GM12878 (cell line): ENCODE results near the gene PDE3B. TPM values are rescaled to one million over a fixed set of nuclear protein-coding genes. Genes with fewer than 3 reads are reported as not detected.

Experiments used
- ATAC-seq: fragments of 200-7000 bp; cut with Tn5 transposase; 3 replicates; pipeline ENCODE4 v1.9.1; 2020; ENCODE audit warnings: mild to moderate bottlenecking, moderate library complexity
- BruUV-seq: library from RNA; stranded (reverse); fragments of 400-500 nt; replicated peaks from 2 replicates; lab custom pipeline; 2021; lab: Mats Ljungman, UMichigan
- CTCF ChIA-PET: fragments of 300-600 bp; sonication (Branson Sonifier 250); formaldehyde crosslinking; extraction: SDS; loops from one replicate; lab custom pipeline; 2021; ENCODE audit warnings: inconsistent platforms; lab: Yijun Ruan, JAX
- POLR2A ChIA-PET: fragments of 350-600 bp; formaldehyde crosslinking; extraction: SDS; loops from one replicate; lab custom pipeline; 2021; ENCODE audit warnings: inconsistent platforms; lab: Charles Lee
- RAD21 ChIA-PET: fragments of 300-600 bp; sonication (Branson Sonifier 250); formaldehyde crosslinking; loops from one replicate; lab custom pipeline; 2023; ENCODE audit warnings: antibody characterized with exemption; ENCODE audit not compliant: unreplicated experiment; lab: Charles Lee
- SMC1A ChIA-PET: fragments of 300-600 bp; sonication (Branson Sonifier 250); formaldehyde crosslinking; loops from one replicate; lab custom pipeline; 2023; ENCODE audit not compliant: unreplicated experiment, uncharacterized antibody; lab: Charles Lee
- DNase-seq: peaks from one replicate; pipeline ENCODE4 v3.0.0-alpha.2; 2011; ENCODE audit warnings: low read depth, low spot score
- FAIRE-seq: peaks from 3 replicates; lab custom pipeline; 2011; peaks lifted over from hg19 to GRCh38; lab: Jason Lieb, UNC
- H2AFZ ChIP-seq: 2 replicates; pipeline ENCODE4 v1.6.0; 2011; ENCODE audit warnings: low read depth, low read length, control low read depth; ENCODE audit not compliant: control insufficient read depth
- H3K27ac ChIP-seq: 2 replicates; pipeline ENCODE4 v1.5.1; 2011; ENCODE audit warnings: control low read depth; ENCODE audit not compliant: control insufficient read depth, insufficient read depth
- H3K27me3 ChIP-seq, 2 experiments: replicated peaks in 1 of 2; 2 replicates each; pipeline versions ENCODE4 v1.6.0 to v1.6.1; 2011; ENCODE audit warnings: low read length in 1 of 2; ENCODE audit not compliant: control insufficient read depth in 2 of 2, insufficient read depth in 2 of 2
- H3K36me3 ChIP-seq, 2 experiments: 2 replicates each; pipeline ENCODE4 v1.5.1; 2011; ENCODE audit warnings: low read length in 1 of 2; ENCODE audit not compliant: control insufficient read depth in 2 of 2, insufficient read depth in 2 of 2
- H3K4me1 ChIP-seq: 2 replicates; pipeline ENCODE4 v1.6.1; 2011; ENCODE audit warnings: mild to moderate bottlenecking, low read length, moderate library complexity, mixed read lengths; ENCODE audit not compliant: control insufficient read depth, insufficient read depth
- H3K4me2 ChIP-seq: 2 replicates; pipeline ENCODE4 v1.6.0; 2011; ENCODE audit warnings: control low read depth; ENCODE audit not compliant: control insufficient read depth, insufficient read depth
- H3K4me3 ChIP-seq: fragments of 200-600 bp; sonication (generic); 2 replicates; pipeline ENCODE4 v1.5.1; 2016
- H3K79me2 ChIP-seq: 2 replicates; pipeline ENCODE4 v1.6.0; 2011; ENCODE audit warnings: low read length; ENCODE audit not compliant: control insufficient read depth, insufficient read depth
- H3K9ac ChIP-seq: 2 replicates; pipeline ENCODE4 v1.8.0; 2011; ENCODE audit warnings: low read length, control low read depth, mixed read lengths; ENCODE audit not compliant: control insufficient read depth, insufficient read depth
- H3K9me3 ChIP-seq: replicated peaks from 3 replicates; pipeline ENCODE4 v1.5.1; 2011; ENCODE audit warnings: mild to moderate bottlenecking, low read length; ENCODE audit not compliant: control insufficient read depth, insufficient read depth
- H4K20me1 ChIP-seq: 2 replicates; pipeline ENCODE4 v1.6.0; 2011; ENCODE audit not compliant: control insufficient read depth, insufficient read depth
- ATF7 ChIP-seq: fragments of 450-650 bp; IDR thresholded peaks from 2 replicates; pipeline ENCODE4 v1.6.1; 2016; ENCODE audit warnings: low read depth, mild to moderate bottlenecking
- CBFB ChIP-seq: IDR thresholded peaks from 2 replicates; pipeline ENCODE4 v1.6.1; 2016; ENCODE audit warnings: antibody characterized with exemption, low read depth
- CBX3 ChIP-seq: fragments of 200-600 bp; sonication (generic); IDR thresholded peaks from 2 replicates; pipeline ENCODE4 v1.6.1; 2016; ENCODE audit warnings: low read depth, borderline replicate concordance
- CBX5 ChIP-seq: sonication (generic); IDR thresholded peaks from 2 replicates; pipeline ENCODE4 v1.6.1; 2016; ENCODE audit warnings: low read depth, moderate library complexity, mild to moderate bottlenecking, inconsistent platforms
- CHD1 ChIP-seq: IDR thresholded peaks from 2 replicates; pipeline ENCODE4 v1.6.1; 2012; ENCODE audit warnings: low read depth, low read length, improper control_type of control experiment
- CHD4 ChIP-seq: fragments of 200-600 bp; sonication (generic); IDR thresholded peaks from 2 replicates; pipeline ENCODE4 v1.6.1; 2016; ENCODE audit warnings: mild to moderate bottlenecking
- CREB1 ChIP-seq: IDR thresholded peaks from 2 replicates; pipeline ENCODE4 v1.6.1; 2012; ENCODE audit warnings: low read depth, mild to moderate bottlenecking, inconsistent platforms
- HDAC2 ChIP-seq: fragments of 200-600 bp; sonication (generic); IDR thresholded peaks from 2 replicates; pipeline ENCODE4 v1.6.1; 2017
- HDGF ChIP-seq: fragments of 450-650 bp; IDR thresholded peaks from 2 replicates; pipeline ENCODE4 v1.6.1; 2016; ENCODE audit warnings: antibody characterized with exemption
- IKZF2 ChIP-seq, 2 experiments: fragments of 450-650 bp; IDR thresholded peaks; 2 replicates each; pipeline ENCODE4 v1.6.1; 2017; ENCODE audit warnings: mild to moderate bottlenecking in 2 of 2, moderate library complexity in 2 of 2
- MEF2A ChIP-seq: IDR thresholded peaks from 2 replicates; pipeline ENCODE4 v1.6.1; 2011; ENCODE audit warnings: low read depth, mild to moderate bottlenecking, low read length, moderate library complexity; ENCODE audit not compliant: insufficient read depth
- MEF2B ChIP-seq: fragments of 450-650 bp; IDR thresholded peaks from 2 replicates; pipeline ENCODE4 v1.6.1; 2018; ENCODE audit warnings: mild to moderate bottlenecking, moderate library complexity; ENCODE audit not compliant: partially characterized antibody, poor library complexity, severe bottlenecking
- MYB ChIP-seq: fragments of 150-350 bp; IDR thresholded peaks from 2 replicates; pipeline ENCODE4 v1.6.1; 2014; ENCODE audit warnings: mild to moderate bottlenecking, low read depth, low read length, borderline replicate concordance
- POLR2A ChIP-seq: IDR thresholded peaks from 2 replicates; pipeline ENCODE4 v1.6.1; 2011; ENCODE audit warnings: low read depth, mild to moderate bottlenecking, low read length
- POU2F2 ChIP-seq: IDR thresholded peaks from 3 replicates; pipeline ENCODE4 v1.6.1; 2011; ENCODE audit warnings: low read depth, mild to moderate bottlenecking, low read length, borderline replicate concordance
- RB1 ChIP-seq: fragments of 450-650 bp; formaldehyde crosslinking; IDR thresholded peaks from 2 replicates; pipeline ENCODE4 v1.6.1; 2017; ENCODE audit warnings: mild to moderate bottlenecking, borderline replicate concordance
- SIX5 ChIP-seq: IDR thresholded peaks from 2 replicates; pipeline ENCODE4 v1.6.1; 2011; ENCODE audit warnings: mild to moderate bottlenecking, low read depth, low read length, moderate library complexity; ENCODE audit not compliant: severe bottlenecking
- STAT1 ChIP-seq: fragments of 450-650 bp; conservative IDR thresholded peaks from 2 replicates; pipeline ENCODE4 v1.6.1; 2014; ENCODE audit warnings: antibody characterized with exemption, mild to moderate bottlenecking
- ZNF384 ChIP-seq: IDR thresholded peaks from 2 replicates; pipeline ENCODE4 v1.6.1; 2012; ENCODE audit warnings: low read depth, mild to moderate bottlenecking, low read length, improper control_type of control experiment, borderline replicate concordance
- WGBS: methylation state at CpG from one replicate; pipeline ENCODE4 v1.1.6; 2016; ENCODE audit warnings: low lambda C conversion rate; ENCODE audit not compliant: insufficient replicate concordance, insufficient coverage; ENCODE audit errors: missing lambda C conversion rate; 5-methylcytosine and 5-hydroxymethylcytosine counted together
- in situ Hi-C: fragments of 300-500 bp; cut with MboI; formaldehyde crosslinking; loops from 9 replicates; pipeline ENCODE4 v1.14.3; 2018; ENCODE audit warnings: mixed read lengths
- intact Hi-C: fragments of 100-400 bp; cut with micrococcal nuclease; formaldehyde crosslinking; loops from one replicate; pipeline ENCODE4 v1.14.2; 2022; ENCODE audit not compliant: unreplicated experiment
- polyA plus RNA-seq, 11 experiments: library from polyadenylated mRNA; depleted of rRNA in 4 of 11; unstranded in 6 of 11; stranded (reverse) in 5 of 11; fragments of >200 nt; fragmentation: Nextera tagmentation in 4 of 11; fragmentation: Illumina TruSeq in 1 of 11; extraction: Ambion mirVana in 4 of 11; extraction: Trizol in 1 of 11; gene quantifications; 1 replicate in 1 of 11; 2 replicates in 10 of 11; pipeline versions ENCODE4 v1.2.1 to v1.2.3, GENCODE V29; 2011 to 2016; ENCODE audit warnings: inconsistent platforms in 2 of 11, missing spikeins in 2 of 11, low read depth in 1 of 11
- total RNA-seq, 4 experiments: library from RNA; depleted of rRNA in 3 of 4; stranded (reverse); fragments of >200 nt in 3 of 4; fragmentation: Illumina TruSeq in 1 of 4; extraction: Trizol in 1 of 4; gene quantifications; 2 replicates each; pipeline versions ENCODE4 v1.2.1 to v1.2.3, GENCODE V29; 2013 to 2021
- TF ChIP-seq, protein P1 (sequence below): fragments of 150-350 bp; IDR thresholded peaks from 2 replicates; pipeline ENCODE4 v1.6.1; 2014; ENCODE audit warnings: mild to moderate bottlenecking, low read depth, low read length

PDE3B gene
- total and polyA plus RNA-seq, 10 of the 15 experiments (the other 5 are each of a cell fraction or from before 2014, with no cell fraction given): 0.04 to 3.1 (median 1.9) TPM

DNA sequence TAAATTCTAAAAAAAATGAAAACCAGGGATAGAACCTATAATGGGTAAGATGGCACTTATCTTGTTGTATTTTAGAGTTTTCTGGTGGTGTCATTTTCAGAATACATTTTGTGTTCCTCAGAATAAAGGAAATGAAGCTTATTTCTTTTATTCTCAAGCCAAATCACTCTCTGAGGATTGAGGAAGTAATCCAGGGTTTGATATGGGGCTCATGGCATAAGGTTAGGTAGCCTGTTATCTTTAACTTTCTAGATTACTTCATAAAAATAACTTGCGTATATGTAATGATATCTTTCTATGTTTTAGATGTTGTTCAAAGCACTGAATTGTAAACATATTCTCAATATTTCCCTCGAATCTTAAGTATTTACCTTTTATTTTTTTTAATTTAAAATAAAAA is 33.5 kb downstream of the PDE3B start:
- BruUV-seq: no TSS peak
- no peak for TF ChIP-seq CBX3
- TF ChIP-seq ZNF384: no peak
- TF ChIP-seq, protein P1, sequence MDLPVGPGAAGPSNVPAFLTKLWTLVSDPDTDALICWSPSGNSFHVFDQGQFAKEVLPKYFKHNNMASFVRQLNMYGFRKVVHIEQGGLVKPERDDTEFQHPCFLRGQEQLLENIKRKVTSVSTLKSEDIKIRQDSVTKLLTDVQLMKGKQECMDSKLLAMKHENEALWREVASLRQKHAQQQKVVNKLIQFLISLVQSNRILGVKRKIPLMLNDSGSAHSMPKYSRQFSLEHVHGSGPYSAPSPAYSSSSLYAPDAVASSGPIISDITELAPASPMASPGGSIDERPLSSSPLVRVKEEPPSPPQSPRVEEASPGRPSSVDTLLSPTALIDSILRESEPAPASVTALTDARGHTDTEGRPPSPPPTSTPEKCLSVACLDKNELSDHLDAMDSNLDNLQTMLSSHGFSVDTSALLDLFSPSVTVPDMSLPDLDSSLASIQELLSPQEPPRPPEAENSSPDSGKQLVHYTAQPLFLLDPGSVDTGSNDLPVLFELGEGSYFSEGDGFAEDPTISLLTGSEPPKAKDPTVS: no peak
- TF ChIP-seq POU2F2: no peak
- no peak for TF ChIP-seq RB1
- TF ChIP-seq MEF2B: no peak
- TF ChIP-seq MYB: no peak
- no peak for TF ChIP-seq HDGF
- no peak for TF ChIP-seq HDAC2
- no peak for TF ChIP-seq SIX5
- TF ChIP-seq CBFB: no peak
- no peak for TF ChIP-seq ATF7
- no peak for TF ChIP-seq CHD4
- TF ChIP-seq POLR2A: no peak
- no peak for TF ChIP-seq MEF2A
- TF ChIP-seq CHD1: no peak
- TF ChIP-seq CREB1: no peak
- no peak for TF ChIP-seq IKZF2 (IDR thresholded peaks at IDR 0.05)
- no peak for TF ChIP-seq CBX5
- no peak for TF ChIP-seq STAT1
- RAD21 ChIA-PET: no interaction called here
- no peak overlapping the region for H2AFZ ChIP-seq
- no peak overlapping the region for H3K9ac ChIP-seq
- no peak for ATAC-seq
- H3K27ac ChIP-seq: no peak overlapping the region
- in situ Hi-C loops (no loop called here), intact Hi-C loops (no loop called here)
- DNase-seq: no peak
- POLR2A ChIA-PET: no interaction called here
- 65% methylated on average over 2 of the region's 2 CpGs for WGBS
- no peaks in the 10 kb centered on the region for H4K20me1 ChIP-seq
- H3K27me3 ChIP-seq: no peaks in the 10 kb centered on the region
- H3K36me3 ChIP-seq: no peaks in the 10 kb centered on the region
- CTCF ChIA-PET: interaction anchor here (0.8 kb wide), 1 partner anchor 231 kb away, joined by 3 read pairs; no protein-coding TSS in a partner anchor
- H3K9me3 ChIP-seq: no peaks in the 10 kb centered on the region
- no peak overlapping the region for H3K4me2 ChIP-seq
- FAIRE-seq: no peak
- no peaks in the 10 kb centered on the region for H3K4me1 ChIP-seq
- SMC1A ChIA-PET: no interaction called here
- no peaks in the 10 kb centered on the region for H3K79me2 ChIP-seq
- no peak overlapping the region for H3K4me3 ChIP-seq
